ENCODE results near the gene NGEF.

NGEF gene

GRCh38 chr2:232998666-232998985, 14.4 kb downstream of the NGEF start:
- Histone ChIP-seq H3K4me3 (ENCODE audit: control insufficient read depth in 1 of 7, extremely low read depth in 1 of 7, insufficient read depth in 4 of 7, low read depth in 2 of 7, low read length in 6 of 7) (no peak overlapping the region), H3K27me3 (replicated peaks in 2 of 5; ENCODE audit: control insufficient read depth in 4 of 5, insufficient read depth in 5 of 5, low read length in 4 of 5) (peaks cover 0 to 3% (median 0%) of the 10 kb centered on the region in 5 experiments), H3K9me3 (ENCODE audit: control extremely low read depth in 1 of 5, control insufficient read depth in 4 of 5, insufficient read depth in 2 of 5, low read depth in 1 of 5, low read length in 4 of 5) (peaks cover 0 to 2% (median 0%) of the 10 kb centered on the region in 5 experiments), H3K36me3 (ENCODE audit: control insufficient read depth in 4 of 4, insufficient read depth in 4 of 4, low read length in 3 of 4) (no peaks in the 10 kb centered on the region), H3K4me1 (ENCODE audit: control extremely low read depth in 1 of 4, control insufficient read depth in 4 of 4, insufficient read depth in 4 of 4, low read length in 3 of 4) (no peaks in the 10 kb centered on the region), H3K27ac (ENCODE audit: insufficient read depth in 1 of 2, low read depth in 1 of 2, low read length in 2 of 2, poor library complexity in 1 of 2, severe bottlenecking in 2 of 2) (no peak overlapping the region)
- CTCF ChIA-PET, result interaction anchor here (0.6 kb wide), 1 partner anchor 25 kb away, joined by 3 read pairs; no protein-coding TSS in a partner anchor
- no CpG with 5 or more reads among the region's 5 CpGs for WGBS (ENCODE audit: insufficient coverage)
- DNase-seq, result no peak
- POLR2A ChIA-PET, result no interaction called here

- CTCF ChIA-PET, result interaction anchor here (0.6 kb wide), 1 partner anchor 25 kb away, joined by 3 read pairs; no protein-coding TSS in a partner anchor
- Histone ChIP-seq H3K4me1 (ENCODE audit: control extremely low read depth in 1 of 4, control insufficient read depth in 4 of 4, insufficient read depth in 4 of 4, low read length in 3 of 4) (no peaks in the 10 kb centered on the region), H3K27me3 (replicated peaks in 2 of 5; ENCODE audit: control insufficient read depth in 4 of 5, insufficient read depth in 5 of 5, low read length in 4 of 5) (peaks cover 0 to 1% (median 0%) of the 10 kb centered on the region in 5 experiments), H3K4me3 (ENCODE audit: control insufficient read depth in 1 of 7, extremely low read depth in 1 of 7, insufficient read depth in 4 of 7, low read depth in 2 of 7, low read length in 6 of 7) (no peak overlapping the region), H3K27ac (ENCODE audit: insufficient read depth in 1 of 2, low read depth in 1 of 2, low read length in 2 of 2, poor library complexity in 1 of 2, severe bottlenecking in 2 of 2) (no peak overlapping the region), H3K9me3 (ENCODE audit: control extremely low read depth in 1 of 5, control insufficient read depth in 4 of 5, insufficient read depth in 2 of 5, low read depth in 1 of 5, low read length in 4 of 5) (peaks cover 0 to 3% (median 0%) of the 10 kb centered on the region in 5 experiments), H3K36me3 (ENCODE audit: control insufficient read depth in 4 of 4, insufficient read depth in 4 of 4, low read length in 3 of 4) (no peaks in the 10 kb centered on the region)
- DNase-seq, result no peak
- POLR2A ChIA-PET, result no interaction called here
- 97% methylated on average over 13 of the region's 18 CpGs for WGBS (ENCODE audit: insufficient coverage)
Observed at GRCh38 chr2:232997749-232998665, 15.0 kb downstream of the NGEF start.

GRCh38 chr2:232994446-232994845, 18.6 kb downstream of the NGEF start:
- 97% methylated on average over 5 of the region's 5 CpGs for WGBS (ENCODE audit: insufficient coverage)
- Histone ChIP-seq H3K4me1 (ENCODE audit: control extremely low read depth in 1 of 4, control insufficient read depth in 4 of 4, insufficient read depth in 4 of 4, low read length in 3 of 4) (no peaks in the 10 kb centered on the region), H3K27ac (ENCODE audit: insufficient read depth in 1 of 2, low read depth in 1 of 2, low read length in 2 of 2, poor library complexity in 1 of 2, severe bottlenecking in 2 of 2) (no peak overlapping the region), H3K9me3 (ENCODE audit: control extremely low read depth in 1 of 5, control insufficient read depth in 4 of 5, insufficient read depth in 2 of 5, low read depth in 1 of 5, low read length in 4 of 5) (peaks cover 0 to 3% (median 0%) of the 10 kb centered on the region in 5 experiments), H3K27me3 (replicated peaks in 2 of 5; ENCODE audit: control insufficient read depth in 4 of 5, insufficient read depth in 5 of 5, low read length in 4 of 5) (no peaks in the 10 kb centered on the region), H3K4me3 (ENCODE audit: control insufficient read depth in 1 of 7, extremely low read depth in 1 of 7, insufficient read depth in 4 of 7, low read depth in 2 of 7, low read length in 6 of 7) (no peak overlapping the region), H3K36me3 (ENCODE audit: control insufficient read depth in 4 of 4, insufficient read depth in 4 of 4, low read length in 3 of 4) (no peaks in the 10 kb centered on the region)
- ChIA-PET POLR2A (interaction anchor here (0.6 kb wide), 1 partner anchor 213 kb away, joined by 3 read pairs; no protein-coding TSS in a partner anchor), CTCF (no interaction called here)
- DNase-seq, result no peak

GRCh38 chr2:232993231-232993821, 19.7 kb downstream of the NGEF start:
- H3K4me3 ChIP-seq (ENCODE audit: control insufficient read depth in 1 of 7, extremely low read depth in 1 of 7, insufficient read depth in 4 of 7, low read depth in 2 of 7, low read length in 6 of 7), result no peak overlapping the region
- H3K27ac ChIP-seq (ENCODE audit: insufficient read depth in 1 of 2, low read depth in 1 of 2, low read length in 2 of 2, poor library complexity in 1 of 2, severe bottlenecking in 2 of 2), result no peak overlapping the region
- H3K9me3 ChIP-seq (ENCODE audit: control extremely low read depth in 1 of 5, control insufficient read depth in 4 of 5, insufficient read depth in 2 of 5, low read depth in 1 of 5, low read length in 4 of 5), result peaks cover 0 to 3% (median 0%) of the 10 kb centered on the region in 5 experiments
- ChIA-PET POLR2A (no interaction called here), CTCF (no interaction called here)
- no peak for DNase-seq
- no peaks in the 10 kb centered on the region for H3K4me1 ChIP-seq (ENCODE audit: control extremely low read depth in 1 of 4, control insufficient read depth in 4 of 4, insufficient read depth in 4 of 4, low read length in 3 of 4)
- WGBS (ENCODE audit: insufficient coverage), result 100% methylated on average over 3 of the region's 4 CpGs
- H3K27me3 ChIP-seq (replicated peaks in 2 of 5; ENCODE audit: control insufficient read depth in 4 of 5, insufficient read depth in 5 of 5, low read length in 4 of 5), result no peaks in the 10 kb centered on the region
- H3K36me3 ChIP-seq (ENCODE audit: control insufficient read depth in 4 of 4, insufficient read depth in 4 of 4, low read length in 3 of 4), result no peaks in the 10 kb centered on the region

- H3K36me3 ChIP-seq (ENCODE audit: control insufficient read depth in 4 of 4, insufficient read depth in 4 of 4, low read length in 3 of 4), result no peaks in the 10 kb centered on the region
- DNase-seq, result no peak
- no peak overlapping the region for H3K4me3 ChIP-seq (ENCODE audit: control insufficient read depth in 1 of 7, extremely low read depth in 1 of 7, insufficient read depth in 4 of 7, low read depth in 2 of 7, low read length in 6 of 7)
- peaks cover 0 to 2% (median 0%) of the 10 kb centered on the region in 4 experiments for H3K4me1 ChIP-seq (ENCODE audit: control extremely low read depth in 1 of 4, control insufficient read depth in 4 of 4, insufficient read depth in 4 of 4, low read length in 3 of 4)
- H3K27me3 ChIP-seq (replicated peaks in 2 of 5; ENCODE audit: control insufficient read depth in 4 of 5, insufficient read depth in 5 of 5, low read length in 4 of 5), result peaks cover 0 to 2% (median 0%) of the 10 kb centered on the region in 5 experiments
- H3K27ac ChIP-seq (ENCODE audit: insufficient read depth in 1 of 2, low read depth in 1 of 2, low read length in 2 of 2, poor library complexity in 1 of 2, severe bottlenecking in 2 of 2), result no peak overlapping the region
- no CpG with 5 or more reads among the region's 2 CpGs for WGBS (ENCODE audit: insufficient coverage)
- ChIA-PET CTCF (interaction anchor here (1.0 kb wide), 1 partner anchor 13 kb away, joined by 3 read pairs; no protein-coding TSS in a partner anchor), POLR2A (no interaction called here)
- H3K9me3 ChIP-seq (ENCODE audit: control extremely low read depth in 1 of 5, control insufficient read depth in 4 of 5, insufficient read depth in 2 of 5, low read depth in 1 of 5, low read length in 4 of 5), result peaks cover 0 to 3% (median 0%) of the 10 kb centered on the region in 5 experiments
Observed at GRCh38 chr2:232986155-232986554, 26.9 kb downstream of the NGEF start.

- ChIA-PET POLR2A (no interaction called here), CTCF (interaction anchor here (1.3 kb wide), 1 partner anchor 59 kb away, joined by 3 read pairs; no protein-coding TSS in a partner anchor)
- 97% methylated on average over 11 of the region's 15 CpGs for WGBS (ENCODE audit: insufficient coverage)
Observed at GRCh38 chr2:232984451-232985207, 28.4 kb downstream of the NGEF start.

More at GRCh38 chr2:232984451-232985207, 28.4 kb downstream of the NGEF start:
- Histone ChIP-seq H3K4me3 (ENCODE audit: control insufficient read depth in 1 of 7, extremely low read depth in 1 of 7, insufficient read depth in 4 of 7, low read depth in 2 of 7, low read length in 6 of 7) (no peak overlapping the region), H3K4me1 (ENCODE audit: control extremely low read depth in 1 of 4, control insufficient read depth in 4 of 4, insufficient read depth in 4 of 4, low read length in 3 of 4) (peaks cover 0 to 2% (median 0%) of the 10 kb centered on the region in 4 experiments), H3K36me3 (ENCODE audit: control insufficient read depth in 4 of 4, insufficient read depth in 4 of 4, low read length in 3 of 4) (no peaks in the 10 kb centered on the region), H3K27ac (ENCODE audit: insufficient read depth in 1 of 2, low read depth in 1 of 2, low read length in 2 of 2, poor library complexity in 1 of 2, severe bottlenecking in 2 of 2) (no peak overlapping the region), H3K27me3 (replicated peaks in 2 of 5; ENCODE audit: control insufficient read depth in 4 of 5, insufficient read depth in 5 of 5, low read length in 4 of 5) (peaks cover 0 to 2% (median 0%) of the 10 kb centered on the region in 5 experiments), H3K9me3 (ENCODE audit: control extremely low read depth in 1 of 5, control insufficient read depth in 4 of 5, insufficient read depth in 2 of 5, low read depth in 1 of 5, low read length in 4 of 5) (peaks cover 0 to 3% (median 0%) of the 10 kb centered on the region in 5 experiments)
- DNase-seq, result no peak

All from common myeloid progenitor, CD34-positive (primary cell).